ENCODE measurements around the gene NOM1.

Gene NOM1

GRCh38 chr7:157009170-157009777, 59.8 kb downstream of the NOM1 start:
- H3K27ac ChIP-seq (ENCODE audit: low read length): peak overlapping the region; percentile 56
- H3K27me3 ChIP-seq (ENCODE audit: low read depth, low read length): no peaks in the 10 kb centered on the region

GRCh38 chr7:157009778-157010587, 60.5 kb downstream of the NOM1 start:
- Histone ChIP-seq H2AFZ (ENCODE audit: low read depth, low read length) (peak overlapping the region; percentile 58; the same call in 1 of the 2 replicates), H3K4me3 (ENCODE audit: low read length) (peak overlapping the region; percentile 91), H3K9me3 (ENCODE audit: insufficient read depth, low read length) (no peaks in the 10 kb centered on the region), H3K27ac (ENCODE audit: low read length) (peak overlapping the region; percentile 58), H3K36me3 (replicated peaks; ENCODE audit: low read depth, low read length) (peaks cover 19% of the 10 kb centered on the region), H3K27me3 (ENCODE audit: low read depth, low read length) (no peaks in the 10 kb centered on the region), H3K4me1 (ENCODE audit: low read length) (peaks cover 24% of the 10 kb centered on the region), H3K79me2 (ENCODE audit: low read length) (peaks cover 58% of the 10 kb centered on the region), H3K9ac (ENCODE audit: low read length) (peak overlapping the region; percentile 96), H4K20me1 (ENCODE audit: insufficient read depth, low read length) (peaks cover 4% of the 10 kb centered on the region; the same call in 1 of the 2 replicates), H3K4me2 (ENCODE audit: low read length) (peak overlapping the region; percentile 82)
- no peak for TF ChIP-seq EZH2phosphoT487 (IDR thresholded peaks at IDR 0.05; ENCODE audit: low read depth)
- TF ChIP-seq CTCF (IDR thresholded peaks at IDR 0.05; ENCODE audit: low read depth, low read length): no peak

More at GRCh38 chr7:157009170-157009777, 59.8 kb downstream of the NOM1 start:
- Histone ChIP-seq H3K4me3 (ENCODE audit: low read length) (peak overlapping the region; percentile 91), H3K9me3 (ENCODE audit: insufficient read depth, low read length) (no peaks in the 10 kb centered on the region), H4K20me1 (ENCODE audit: insufficient read depth, low read length) (peaks cover 8% of the 10 kb centered on the region; the same call in 1 of the 2 replicates), H3K4me2 (ENCODE audit: low read length) (peak overlapping the region; percentile 82), H2AFZ (ENCODE audit: low read depth, low read length) (peak overlapping the region; percentile 33; the same call in 1 of the 2 replicates), H3K4me1 (ENCODE audit: low read length) (peaks cover 24% of the 10 kb centered on the region), H3K36me3 (replicated peaks; ENCODE audit: low read depth, low read length) (peaks cover 23% of the 10 kb centered on the region), H3K9ac (ENCODE audit: low read length) (peak overlapping the region; percentile 89), H3K79me2 (ENCODE audit: low read length) (peaks cover 61% of the 10 kb centered on the region)
- TF ChIP-seq EZH2phosphoT487 (IDR thresholded peaks at IDR 0.05; ENCODE audit: low read depth) (no peak), CTCF (IDR thresholded peaks at IDR 0.05; ENCODE audit: low read depth, low read length) (no peak)

DNA sequence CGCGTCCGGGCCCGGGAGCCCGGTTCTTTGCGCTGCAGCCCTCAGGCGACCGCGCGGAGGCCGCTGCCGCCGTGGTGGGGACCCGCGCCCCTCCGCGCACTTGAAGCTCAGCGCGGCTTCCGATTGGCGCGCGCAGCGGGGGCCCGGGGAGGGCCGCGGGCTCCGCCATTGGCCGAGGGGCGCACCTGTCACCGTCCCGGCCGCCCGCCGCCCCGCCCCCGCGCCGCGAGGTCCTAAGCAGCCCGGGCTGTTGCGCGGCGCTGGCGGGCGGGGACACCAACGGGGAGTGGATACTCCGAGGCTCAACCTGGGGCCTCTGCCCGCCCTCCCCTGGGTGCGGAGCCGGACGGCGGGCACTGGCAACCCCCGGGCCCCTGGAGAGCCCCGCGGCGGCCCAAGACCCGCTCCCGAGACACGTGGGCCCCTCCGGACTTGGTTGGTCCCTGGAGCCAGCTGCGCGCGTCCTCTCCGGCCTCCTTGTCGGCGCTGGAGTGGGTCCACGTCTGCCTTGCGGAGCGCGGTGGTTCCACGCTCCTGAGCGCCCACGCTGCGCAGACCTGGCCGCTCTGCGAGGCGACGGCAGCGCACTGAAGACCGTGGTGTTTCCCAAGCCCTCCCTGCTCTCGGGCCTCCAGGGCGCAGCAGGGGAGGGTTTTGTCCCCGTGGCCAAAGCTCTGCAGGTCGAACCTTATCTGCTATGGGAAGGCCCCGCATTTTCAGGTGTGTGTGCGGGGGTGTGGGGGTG, 61.2 kb downstream of the NOM1 start, which contains the start of gene MNX1:
TSS of gene MNX1 (minus strand) at position 76 of the 745 bp plus-strand sequence. CDS start 313 bp downstream, outside the sequence.
- peaks cover 56% of the 10 kb centered on the region for H3K79me2 ChIP-seq (ENCODE audit: low read length)
- peak within 1 kb of the TSS; percentile 82 for H3K4me2 ChIP-seq (ENCODE audit: low read length)
- peaks cover 25% of the 10 kb centered on the region for H3K4me1 ChIP-seq (ENCODE audit: low read length)
- TF ChIP-seq CTCF (IDR thresholded peaks at IDR 0.05; ENCODE audit: low read depth, low read length): no peak
- no peak for TF ChIP-seq EZH2phosphoT487 (IDR thresholded peaks at IDR 0.05; ENCODE audit: low read depth)
- H3K27ac ChIP-seq (ENCODE audit: low read length): peak within 1 kb of the TSS; percentile 58
- H3K9me3 ChIP-seq (ENCODE audit: insufficient read depth, low read length): no peaks in the 10 kb centered on the region
- peaks cover 4% of the 10 kb centered on the region; the same call in 1 of the 2 replicates for H4K20me1 ChIP-seq (ENCODE audit: insufficient read depth, low read length)
- peak within 1 kb of the TSS; percentile 91 for H3K4me3 ChIP-seq (ENCODE audit: low read length)
- H3K27me3 ChIP-seq (ENCODE audit: low read depth, low read length): no peaks in the 10 kb centered on the region
- H2AFZ ChIP-seq (ENCODE audit: low read depth, low read length): peak within 1 kb of the TSS; percentile 66
- peaks cover 16% of the 10 kb centered on the region for H3K36me3 ChIP-seq (replicated peaks; ENCODE audit: low read depth, low read length)
- H3K9ac ChIP-seq (ENCODE audit: low read length): peak within 1 kb of the TSS; percentile 96
